GM19238 (cell line): ENCODE data around the gene PIGBOS1.

Experiments
- DNase-seq: peaks from one replicate; pipeline ENCODE4 v3.0.0; 2011; ENCODE audit warnings: low spot score; ENCODE audit not compliant: insufficient read length

Gene PIGBOS1

GRCh38 chr15:55267401-55268175, 51.3 kb downstream of the PIGBOS1 start:
- DNase-seq, result no peak
